ENCODE measurements around the gene OR8A1.
"Not testable (repeated sequence)": the region's sequence is repeated elsewhere in the genome, so short reads cannot be mapped to it uniquely, and the experiment has no call there.

OR8A1 gene

DNA sequence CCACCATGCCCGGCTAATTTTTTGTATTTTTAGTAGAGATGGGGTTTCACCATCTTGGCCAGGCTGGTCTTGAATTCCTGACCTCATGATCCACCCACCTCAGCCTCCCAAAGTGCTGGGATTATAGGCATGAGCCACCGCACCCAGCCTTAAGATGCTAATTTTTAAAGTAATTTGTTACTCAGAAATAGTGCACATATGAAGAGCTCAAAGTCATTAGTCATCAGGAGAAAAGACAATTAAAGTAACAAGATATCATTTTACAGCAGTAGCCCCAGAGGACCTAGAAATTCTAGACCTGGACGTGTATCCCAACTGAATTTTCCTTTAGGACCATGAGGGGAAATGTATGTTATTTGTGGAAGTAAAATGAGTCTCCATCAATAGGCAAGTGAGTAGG, 32.9 kb downstream of the OR8A1 start:
- H3K27me3 Mint-ChIP-seq: peaks cover 35 to 41% of the 10 kb centered on the region in 2 donors
- H3K36me3 Mint-ChIP-seq (ENCODE audit: insufficient read depth); ATAC-seq (replicated peaks); H3K27ac Mint-ChIP-seq; H3K9me3 Mint-ChIP-seq; H3K4me3 Mint-ChIP-seq; H3K4me1 Mint-ChIP-seq (ENCODE audit: low read depth in 2 of 2); DNase-seq: not testable (repeated sequence)

DNA sequence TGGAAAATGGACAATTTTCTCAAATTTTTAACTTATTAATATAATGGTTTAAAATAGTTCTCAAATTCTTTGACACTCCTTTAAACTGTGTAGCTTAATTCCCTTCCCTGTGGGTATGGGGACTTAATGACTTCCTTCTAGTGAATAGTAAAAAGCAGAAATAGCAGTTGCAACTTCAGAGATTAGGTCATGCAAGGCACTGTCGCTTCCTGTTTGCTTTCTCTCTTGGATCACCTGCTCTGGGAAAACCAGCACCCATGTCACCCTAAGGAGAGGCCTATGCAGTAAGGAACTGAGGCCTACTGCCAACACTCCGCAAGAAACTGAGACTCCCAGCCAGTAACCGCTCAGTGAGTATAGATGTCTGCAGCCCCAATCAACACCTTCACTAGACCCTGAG, 35.9 kb downstream of the OR8A1 start:
- no peak overlapping the region for H3K4me3 Mint-ChIP-seq
- H3K4me1 Mint-ChIP-seq (ENCODE audit: low read depth in 2 of 2): no peaks in the 10 kb centered on the region
- H3K9me3 Mint-ChIP-seq: no peaks in the 10 kb centered on the region
- H3K27me3 Mint-ChIP-seq: peaks cover 20 to 24% of the 10 kb centered on the region in 2 donors
- no peak for DNase-seq
- no peak for ATAC-seq (replicated peaks)
- H3K36me3 Mint-ChIP-seq (ENCODE audit: insufficient read depth): no peaks in the 10 kb centered on the region
- H3K27ac Mint-ChIP-seq: no peak overlapping the region

DNA sequence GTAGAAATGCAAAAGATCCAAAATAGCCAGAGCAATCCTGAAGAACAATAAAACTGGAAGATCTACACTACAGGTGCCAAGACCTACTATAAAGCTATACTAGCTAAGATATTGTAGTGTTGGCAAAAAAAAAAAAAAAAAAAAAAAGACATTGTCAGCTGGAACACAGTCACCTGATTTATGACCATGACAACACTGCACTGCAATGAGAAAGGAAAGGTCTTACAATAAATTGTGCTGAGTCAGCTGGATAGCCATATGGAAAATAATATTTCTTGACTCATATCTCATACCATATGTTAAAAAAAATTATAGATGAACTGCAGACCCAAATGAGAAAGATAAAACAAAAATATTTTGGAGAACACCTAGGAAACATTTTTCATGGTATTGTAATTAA, 38.4 kb downstream of the OR8A1 start:
- no peaks in the 10 kb centered on the region for H3K9me3 Mint-ChIP-seq

DNA sequence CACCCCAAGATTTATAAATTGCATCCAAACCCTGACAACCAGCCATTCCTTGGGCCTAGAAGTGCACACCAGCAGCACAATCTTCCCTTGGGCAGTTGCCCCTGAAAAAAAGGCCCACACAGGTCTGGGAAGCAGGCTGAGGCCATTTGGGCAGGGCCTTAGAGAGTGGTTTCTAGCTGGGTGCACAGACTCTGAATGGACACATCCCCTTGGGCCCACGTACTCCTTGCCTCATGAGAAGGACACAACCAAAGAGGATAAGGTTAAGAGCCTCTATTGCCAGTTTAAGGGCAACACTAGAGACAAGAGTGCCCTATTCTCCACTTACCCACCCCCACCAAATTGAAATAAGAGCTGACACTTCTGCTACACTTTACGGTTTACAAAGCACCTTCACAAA, 40.5 kb downstream of the OR8A1 start:
- DNase-seq (no peak), ATAC-seq (replicated peaks) (no peak)
- H3K36me3 Mint-ChIP-seq (ENCODE audit: insufficient read depth): peaks cover 3% of the 10 kb centered on the region
- H3K4me3 Mint-ChIP-seq: no peak overlapping the region
- H3K9me3 Mint-ChIP-seq: no peaks in the 10 kb centered on the region
- no peak overlapping the region for H3K27ac Mint-ChIP-seq
- H3K4me1 Mint-ChIP-seq (ENCODE audit: low read depth in 2 of 2): peaks cover 0 to 3% of the 10 kb centered on the region in 2 donors
- peaks cover 4 to 24% of the 10 kb centered on the region in 2 donors for H3K27me3 Mint-ChIP-seq

More for the DNA sequence above, 38.4 kb downstream of the OR8A1 start:
- DNase-seq (no peak), ATAC-seq (replicated peaks) (no peak)
- H3K4me3 Mint-ChIP-seq: no peak overlapping the region
- H3K27me3 Mint-ChIP-seq: peaks cover 6 to 7% of the 10 kb centered on the region in 2 donors
- H3K36me3 Mint-ChIP-seq (ENCODE audit: insufficient read depth): peaks cover 3% of the 10 kb centered on the region
- peaks cover 0 to 3% of the 10 kb centered on the region in 2 donors for H3K4me1 Mint-ChIP-seq (ENCODE audit: low read depth in 2 of 2)
- H3K27ac Mint-ChIP-seq: no peak overlapping the region

DNA sequence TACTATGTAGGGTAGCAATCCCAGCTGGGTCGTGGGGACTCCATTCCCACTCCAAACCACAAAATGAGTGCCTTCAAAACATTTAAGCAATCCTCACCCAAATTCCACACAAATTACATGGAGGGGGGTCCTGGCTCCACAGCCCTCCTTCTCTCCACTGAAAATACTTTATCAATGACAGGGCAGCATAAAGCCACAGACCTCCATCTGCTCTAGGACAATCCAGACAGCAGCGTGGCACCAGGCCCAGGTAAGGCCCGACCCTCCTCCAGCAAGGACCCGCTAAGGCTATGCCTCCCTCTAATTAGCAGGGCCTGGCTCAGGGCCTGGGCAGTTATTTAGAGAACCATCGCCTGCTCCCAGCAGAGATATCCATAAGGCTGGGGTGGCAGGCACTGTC, 41.3 kb downstream of the OR8A1 start, which contains the start of gene PANX3:
PANX3 (plus strand) TSS at position 365 of the 400 bp plus-strand sequence. CDS start 129 bp downstream, outside the sequence.
- Mint-ChIP-seq H3K27ac (no peak within 1 kb of the TSS), H3K4me1 (ENCODE audit: low read depth in 2 of 2) (peaks cover 0 to 3% of the 10 kb centered on the region in 2 donors), H3K9me3 (no peaks in the 10 kb centered on the region), H3K27me3 (peaks cover 6 to 28% of the 10 kb centered on the region in 2 donors), H3K36me3 (ENCODE audit: insufficient read depth) (peaks cover 3% of the 10 kb centered on the region), H3K4me3 (no peak within 1 kb of the TSS)
- DNase-seq (no peak), ATAC-seq (replicated peaks) (no peak)

DNA sequence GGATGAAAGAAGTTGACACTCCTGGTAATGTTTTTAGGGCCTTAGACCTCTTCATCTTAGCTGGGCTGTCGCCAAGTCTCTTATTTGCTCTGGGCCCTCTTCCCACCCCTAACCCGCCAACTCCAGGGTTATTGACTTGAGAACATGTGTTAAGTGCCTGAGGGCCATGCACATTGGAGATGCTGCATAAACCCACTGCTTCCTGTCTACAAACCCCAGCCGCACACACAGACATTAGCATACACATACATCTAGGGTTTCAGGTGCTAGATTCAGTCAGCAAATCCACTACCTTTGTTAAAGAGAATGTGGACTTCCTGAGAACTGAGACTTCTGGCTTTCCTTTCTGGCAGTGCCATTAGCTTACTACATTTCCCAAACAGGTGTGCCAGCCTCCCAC, 42.2 kb downstream of the OR8A1 start:
- Mint-ChIP-seq H3K4me1 (ENCODE audit: low read depth in 2 of 2) (peaks cover 0 to 3% of the 10 kb centered on the region in 2 donors), H3K4me3 (no peak overlapping the region), H3K36me3 (ENCODE audit: insufficient read depth) (peaks cover 3% of the 10 kb centered on the region), H3K27me3 (peaks cover 6 to 34% of the 10 kb centered on the region in 2 donors), H3K27ac (no peak overlapping the region), H3K9me3 (no peaks in the 10 kb centered on the region)
- ATAC-seq (replicated peaks) (no peak), DNase-seq (no peak)

DNA sequence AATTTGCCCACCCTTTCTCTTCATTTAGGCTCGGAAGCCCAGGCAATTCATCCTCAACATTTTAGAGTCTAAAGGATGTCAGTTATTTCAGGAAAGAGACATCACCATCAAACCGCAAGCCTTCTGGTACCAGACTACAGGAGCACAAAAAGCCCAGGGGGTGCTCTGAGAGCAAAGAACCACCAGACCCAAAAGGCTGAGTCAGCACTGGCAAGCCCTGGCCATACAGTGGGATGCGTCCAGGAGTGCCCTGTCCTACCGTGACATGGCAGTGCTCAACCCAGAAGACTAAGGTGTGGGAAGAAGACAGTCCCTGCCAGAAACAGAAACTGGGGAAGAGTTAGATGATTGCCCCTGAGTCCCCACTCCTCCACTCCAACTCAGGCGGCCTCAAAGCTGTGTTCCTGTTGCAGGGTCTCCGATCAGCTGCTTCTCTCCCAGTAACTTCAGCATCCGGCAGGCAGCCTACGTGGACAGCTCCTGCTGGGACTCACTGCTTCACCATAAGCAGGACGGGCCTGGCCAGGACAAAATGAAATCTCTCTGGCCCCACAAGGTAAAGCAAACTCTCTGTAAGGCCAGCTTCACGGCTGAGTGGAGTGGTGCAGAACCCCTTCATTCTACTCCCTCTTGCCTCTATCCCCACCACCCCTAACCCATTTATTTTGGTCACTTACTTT, 42.9 kb downstream of the OR8A1 start:
- H3K27me3 Mint-ChIP-seq: peaks cover 11 to 41% of the 10 kb centered on the region in 2 donors
- H3K27ac Mint-ChIP-seq: no peak overlapping the region
- H3K36me3 Mint-ChIP-seq (ENCODE audit: insufficient read depth): peaks cover 3% of the 10 kb centered on the region
- DNase-seq (no peak), ATAC-seq (replicated peaks) (no peak)
- H3K9me3 Mint-ChIP-seq: no peaks in the 10 kb centered on the region
- peaks cover 0 to 3% of the 10 kb centered on the region in 2 donors for H3K4me1 Mint-ChIP-seq (ENCODE audit: low read depth in 2 of 2)
- H3K4me3 Mint-ChIP-seq: no peak overlapping the region

DNA sequence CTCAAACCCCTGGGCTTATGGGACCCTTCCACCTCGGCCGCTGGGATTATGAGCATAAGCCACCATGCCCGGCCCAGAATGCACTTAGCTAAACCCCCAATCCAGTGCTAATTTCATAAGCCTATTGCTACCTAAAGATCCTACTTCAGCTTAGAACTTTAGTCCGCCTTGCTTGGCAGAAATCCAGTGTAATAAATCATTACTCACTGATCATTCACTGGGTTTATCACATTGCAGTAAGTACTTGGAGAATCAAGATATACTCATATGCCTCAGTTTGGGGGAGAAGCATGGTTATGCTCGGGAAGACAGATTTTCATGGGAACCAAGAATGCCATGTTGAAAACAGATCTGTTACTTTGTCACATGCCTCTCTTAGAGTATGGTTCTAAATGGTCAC, 49.1 kb downstream of the OR8A1 start:
- Mint-ChIP-seq H3K27ac (no peak overlapping the region), H3K27me3 (peaks cover 19 to 47% of the 10 kb centered on the region in 2 donors), H3K4me1 (ENCODE audit: low read depth in 2 of 2) (peaks cover 12% of the 10 kb centered on the region in 2 donors), H3K9me3 (no peaks in the 10 kb centered on the region), H3K36me3 (ENCODE audit: insufficient read depth) (peaks cover 9% of the 10 kb centered on the region), H3K4me3 (no peak overlapping the region)
- DNase-seq (no peak), ATAC-seq (replicated peaks) (no peak)

All from effector memory CD8-positive, alpha-beta T cell (primary cell).